ENCODE results near the gene RPS6KA2.

The RPS6KA2 gene

GRCh38 chr6:166476061-166476591 lies 150.9 kb downstream of the RPS6KA2 start:
- DNase-seq, result no peak

- DNase-seq, result no peak
These were observed 152.1 kb downstream of the RPS6KA2 start for GRCh38 chr6:166474721-166475565.

- no peak for DNase-seq
These were observed 153.0 kb downstream of the RPS6KA2 start for GRCh38 chr6:166473886-166474571.

GRCh38 chr6:166472636-166473035 lies 154.4 kb downstream of the RPS6KA2 start:
- DNase-seq, result no peak

- no peak for DNase-seq
These were observed 155.2 kb downstream of the RPS6KA2 start for GRCh38 chr6:166471797-166472260.

GRCh38 chr6:166470863-166471410 lies 156.1 kb downstream of the RPS6KA2 start:
- DNase-seq, result no peak

- no peak for DNase-seq
These were observed 156.8 kb downstream of the RPS6KA2 start for GRCh38 chr6:166470029-166470862.

- DNase-seq, result no peak
These were observed 157.6 kb downstream of the RPS6KA2 start for GRCh38 chr6:166469426-166469961.

- DNase-seq, result no peak
These were observed 159.5 kb downstream of the RPS6KA2 start for GRCh38 chr6:166467436-166468000.

- no peak for DNase-seq
These were observed 160.6 kb downstream of the RPS6KA2 start for GRCh38 chr6:166466178-166467122.

- no peak for DNase-seq
These were observed 161.4 kb downstream of the RPS6KA2 start for GRCh38 chr6:166465671-166466087.

GRCh38 chr6:166465003-166465399 lies 162.1 kb downstream of the RPS6KA2 start:
- no peak for DNase-seq

GRCh38 chr6:166464068-166465002 lies 162.7 kb downstream of the RPS6KA2 start:
- no peak for DNase-seq

GRCh38 chr6:166463359-166464067 lies 163.5 kb downstream of the RPS6KA2 start:
- no peak for DNase-seq

GRCh38 chr6:166462461-166463135 lies 164.5 kb downstream of the RPS6KA2 start:
- no peak for DNase-seq

- no peak for DNase-seq
These were observed 165.1 kb downstream of the RPS6KA2 start for GRCh38 chr6:166461821-166462460.
